ENCODE data around the gene POU3F3.

DNA sequence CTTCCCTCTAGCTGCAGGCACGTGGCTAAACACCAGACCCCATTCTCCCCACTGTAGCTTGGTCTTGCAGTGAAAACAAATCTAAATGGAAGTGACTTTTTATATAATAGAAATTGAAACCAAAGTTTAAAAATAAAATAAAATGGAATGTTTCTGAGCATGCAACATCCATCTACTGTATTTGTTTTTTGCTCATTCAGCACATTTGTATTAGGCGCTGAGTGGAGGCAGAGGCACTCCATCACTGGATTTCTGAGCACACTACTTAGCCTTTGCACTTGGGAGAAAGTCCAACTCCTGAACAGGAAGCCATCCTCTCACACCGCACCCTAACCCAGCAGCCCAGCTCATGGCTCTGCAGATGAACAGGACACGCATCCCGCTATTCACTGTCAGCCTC, 37.8 kb upstream of the POU3F3 start:
- TF ChIP-seq CTCF (IDR thresholded peaks at IDR 0.05) (no peak), POLR2A (IDR thresholded peaks at IDR 0.05) (no peak)

All from adrenal gland (tissue), 5 donors.